WI38 (cell line): ENCODE data around the gene TCERG1L.

Experiments
- H3K4me3 ChIP-seq: 2 replicates; pipeline ENCODE4 v1.5.1; 2011; ENCODE audit warnings: low read depth, mild to moderate bottlenecking, control low read depth, low read length
- TF ChIP-seq, protein P1 (sequence below): IDR thresholded peaks from 2 replicates; pipeline ENCODE4 v1.5.1; 2012; ENCODE audit warnings: low read depth, mild to moderate bottlenecking, control low read depth, low read length

Gene TCERG1L

DNA sequence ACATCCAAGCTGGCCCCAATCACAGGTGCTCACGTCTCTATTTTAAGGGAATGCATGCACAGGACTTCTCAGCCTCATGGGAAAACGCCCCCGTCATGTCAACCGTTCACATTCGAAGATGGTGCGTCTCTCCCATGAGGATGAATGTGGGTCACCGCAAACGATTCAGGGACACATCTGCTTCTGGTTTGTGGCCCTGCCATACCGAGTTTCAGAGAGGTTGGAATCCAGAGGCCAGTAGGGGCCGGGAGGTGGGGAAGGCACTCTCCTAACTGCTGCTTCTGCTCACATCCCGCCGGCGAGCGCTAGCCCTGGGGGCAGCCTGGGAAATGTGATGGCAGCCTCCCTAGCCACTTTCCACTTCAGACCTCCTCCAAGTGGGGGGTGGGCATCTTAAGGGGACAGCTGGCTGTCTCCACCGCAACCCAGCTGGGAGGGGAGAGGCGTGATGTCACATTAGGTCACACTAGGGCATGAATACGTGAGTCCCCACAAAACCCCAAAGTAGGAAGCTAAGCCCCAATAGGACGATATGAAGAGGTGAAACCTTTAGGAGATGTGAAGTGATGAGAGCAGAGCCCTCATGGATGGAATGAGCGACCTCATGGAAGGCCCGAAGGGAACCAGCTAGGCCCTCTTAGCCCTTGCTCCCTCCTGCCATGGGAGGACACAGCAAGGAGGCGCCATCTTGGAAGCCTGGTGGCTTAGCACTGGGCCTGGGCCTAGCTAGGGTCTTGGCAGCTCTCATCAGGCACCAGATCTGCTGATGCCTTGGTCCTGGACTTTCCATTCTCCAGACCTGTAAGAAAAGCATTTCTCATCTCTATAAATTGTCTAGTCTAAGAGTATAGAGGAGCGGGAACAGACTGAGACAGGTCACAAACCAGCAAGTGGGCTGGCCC lies 107.8 kb downstream of the TCERG1L start:
- H3K4me3 ChIP-seq = no peak overlapping the region
- TF ChIP-seq, protein P1, sequence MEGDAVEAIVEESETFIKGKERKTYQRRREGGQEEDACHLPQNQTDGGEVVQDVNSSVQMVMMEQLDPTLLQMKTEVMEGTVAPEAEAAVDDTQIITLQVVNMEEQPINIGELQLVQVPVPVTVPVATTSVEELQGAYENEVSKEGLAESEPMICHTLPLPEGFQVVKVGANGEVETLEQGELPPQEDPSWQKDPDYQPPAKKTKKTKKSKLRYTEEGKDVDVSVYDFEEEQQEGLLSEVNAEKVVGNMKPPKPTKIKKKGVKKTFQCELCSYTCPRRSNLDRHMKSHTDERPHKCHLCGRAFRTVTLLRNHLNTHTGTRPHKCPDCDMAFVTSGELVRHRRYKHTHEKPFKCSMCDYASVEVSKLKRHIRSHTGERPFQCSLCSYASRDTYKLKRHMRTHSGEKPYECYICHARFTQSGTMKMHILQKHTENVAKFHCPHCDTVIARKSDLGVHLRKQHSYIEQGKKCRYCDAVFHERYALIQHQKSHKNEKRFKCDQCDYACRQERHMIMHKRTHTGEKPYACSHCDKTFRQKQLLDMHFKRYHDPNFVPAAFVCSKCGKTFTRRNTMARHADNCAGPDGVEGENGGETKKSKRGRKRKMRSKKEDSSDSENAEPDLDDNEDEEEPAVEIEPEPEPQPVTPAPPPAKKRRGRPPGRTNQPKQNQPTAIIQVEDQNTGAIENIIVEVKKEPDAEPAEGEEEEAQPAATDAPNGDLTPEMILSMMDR = no peak

DNA sequence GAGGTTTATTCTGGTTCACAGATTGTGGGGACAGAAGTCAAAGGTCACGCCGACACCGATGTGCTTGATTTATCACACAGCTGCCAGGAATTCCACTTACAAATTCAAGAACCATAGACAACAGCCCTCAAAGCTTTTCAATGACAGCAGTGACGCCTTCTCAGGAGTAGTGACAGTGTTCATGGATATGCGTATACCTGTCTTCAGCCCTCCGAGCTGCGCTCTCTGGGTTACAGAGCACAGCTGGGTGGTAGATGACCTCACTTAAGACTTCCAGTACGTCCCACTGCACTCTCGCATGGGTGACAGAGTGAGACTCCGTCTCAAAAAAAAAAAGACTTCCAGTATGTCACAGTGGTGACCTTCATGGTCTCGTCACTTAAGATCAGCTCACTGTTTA lies 108.5 kb downstream of the TCERG1L start:
- TF ChIP-seq, protein P1 = no peak
- H3K4me3 ChIP-seq = no peak overlapping the region

DNA sequence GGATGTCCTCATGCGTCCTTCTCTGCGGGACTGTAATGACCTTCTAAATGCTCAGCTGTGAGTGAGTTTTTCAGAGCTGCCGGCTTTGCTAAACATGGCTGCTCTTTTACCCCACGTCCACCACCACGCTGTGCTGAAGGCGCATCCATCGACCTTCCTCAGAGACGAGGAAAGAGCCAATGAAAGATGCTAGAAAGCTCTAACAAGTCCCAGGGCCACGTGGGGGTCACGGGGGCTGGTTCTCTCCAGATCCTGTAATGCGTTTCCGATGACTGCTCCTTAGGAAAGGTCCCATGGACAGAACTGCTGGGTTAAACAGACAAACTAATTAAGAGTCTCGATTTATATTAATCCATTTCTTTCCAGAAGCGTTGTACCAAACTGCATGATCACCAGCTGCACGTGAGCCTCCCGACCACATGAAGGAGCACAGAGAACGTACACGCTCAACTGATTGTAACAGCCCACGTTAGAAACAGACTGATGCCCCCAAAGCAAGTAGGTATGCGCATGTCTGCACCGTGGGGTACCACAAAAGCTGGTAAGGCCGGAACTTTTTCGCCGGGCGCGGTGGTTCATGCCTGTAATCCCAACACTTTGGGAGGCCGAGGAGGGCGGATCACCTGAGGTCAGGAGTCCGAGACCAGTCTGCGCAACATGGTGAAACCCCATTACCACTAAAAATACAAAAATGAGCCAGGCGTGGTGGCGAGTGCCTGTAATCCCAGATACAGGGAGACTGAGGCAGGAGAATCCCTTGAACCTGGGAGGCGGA lies 109.6 kb downstream of the TCERG1L start:
- TF ChIP-seq, protein P1 = no peak
- no peak overlapping the region for H3K4me3 ChIP-seq

DNA sequence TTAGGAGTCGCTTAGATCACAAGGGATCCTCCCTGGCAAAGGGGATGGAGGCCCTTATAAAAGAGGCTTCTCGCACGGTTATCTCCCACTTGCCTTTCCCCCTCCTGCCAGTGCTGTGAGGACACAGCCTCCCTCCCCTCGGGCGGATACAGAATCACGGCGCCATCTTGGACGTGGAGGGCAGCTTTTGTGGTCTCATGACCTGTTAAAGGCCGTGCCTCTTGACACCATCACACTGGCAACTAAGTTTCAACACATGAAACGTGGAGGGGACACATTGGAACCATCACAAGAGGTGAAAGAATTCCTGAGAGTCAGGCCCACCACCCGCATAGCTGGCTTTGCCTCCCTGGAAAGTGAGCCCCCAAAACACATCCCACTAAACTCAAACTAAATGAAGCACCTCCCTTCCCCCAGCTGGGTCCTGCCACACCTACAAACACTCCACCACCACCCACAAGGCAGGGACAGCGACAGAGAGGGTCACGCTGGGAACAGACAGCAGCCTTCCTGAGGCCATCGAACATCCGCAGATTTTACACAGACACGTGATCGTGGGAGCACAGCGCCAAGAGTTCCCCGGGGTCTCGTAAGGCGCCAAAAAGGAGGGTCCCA lies 110.6 kb downstream of the TCERG1L start:
- TF ChIP-seq, protein P1 = no peak
- no peak overlapping the region for H3K4me3 ChIP-seq

DNA sequence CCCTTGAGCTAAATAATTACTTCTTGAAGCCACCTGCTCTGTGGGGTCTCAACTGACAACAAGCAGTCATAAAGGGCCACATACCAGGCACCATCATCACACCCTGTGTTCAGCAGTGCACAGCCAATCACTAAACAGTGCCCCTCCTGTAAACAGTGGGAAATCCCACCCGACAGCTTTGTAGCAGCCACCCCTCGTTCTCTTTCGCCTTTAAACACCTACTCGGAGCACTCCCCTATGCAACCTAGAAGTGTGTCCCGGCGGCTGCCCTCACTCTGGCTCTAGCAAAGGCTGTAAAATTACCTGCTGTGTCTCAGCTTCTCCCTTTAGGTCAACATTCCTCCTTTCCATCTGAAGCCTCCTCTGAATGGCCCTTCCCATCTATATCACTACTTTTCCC lies 111.9 kb downstream of the TCERG1L start:
- TF ChIP-seq, protein P1 = no peak
- no peak overlapping the region for H3K4me3 ChIP-seq

DNA sequence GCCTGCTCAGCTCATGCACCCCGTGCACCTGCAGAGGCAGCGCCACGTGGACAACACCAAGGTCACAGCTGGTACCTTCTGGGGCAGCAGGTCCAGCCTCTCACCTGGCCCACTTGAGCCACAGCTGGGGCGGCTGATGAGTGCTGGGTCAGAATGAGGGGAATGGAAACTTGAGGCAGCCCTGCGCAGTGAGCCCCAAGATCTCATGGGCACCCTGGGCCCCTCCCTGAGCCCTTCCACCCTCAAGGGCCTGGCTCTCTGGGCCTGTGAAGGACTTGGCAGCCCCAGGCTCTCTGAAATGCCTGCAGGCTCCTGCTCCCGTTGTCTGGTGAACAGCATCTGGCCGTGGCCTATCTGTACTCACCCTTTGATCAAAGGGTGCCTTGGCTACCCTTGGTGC lies 112.7 kb downstream of the TCERG1L start:
- no peak overlapping the region for H3K4me3 ChIP-seq
- TF ChIP-seq, protein P1 = no peak
